HepG2 (cell line): ENCODE measurements around the gene KISS1R. TPM values are rescaled to one million over a fixed set of nuclear protein-coding genes. Genes with fewer than 3 reads are reported as not detected.

Experiments
- ARID4A ChIP-seq: sonication (generic); formaldehyde crosslinking; IDR thresholded peaks from 2 replicates; pipeline ENCODE4 v1.5.0; 2020; ENCODE audit warnings: mild to moderate bottlenecking, missing genetic modification reagents, borderline replicate concordance
- ASH2L ChIP-seq: fragments of 300-600, 200-600 bp; sonication (generic); IDR thresholded peaks from 2 replicates; pipeline ENCODE4 v1.7.0; 2017; ENCODE audit warnings: low read depth, mild to moderate bottlenecking, moderate library complexity, mixed read lengths, low read length; ENCODE audit not compliant: insufficient read length
- ELF1 ChIP-seq: sonication (generic); formaldehyde crosslinking; IDR thresholded peaks from 2 replicates; pipeline ENCODE4 v1.4.0; 2020; ENCODE audit warnings: missing genetic modification reagents
- ETV5 ChIP-seq: IDR thresholded peaks from 2 replicates; pipeline ENCODE4 v1.6.1; 2018; ENCODE audit warnings: missing biosample characterization, missing genetic modification reagents, inconsistent platforms, borderline replicate concordance
- FOXO4 ChIP-seq: sonication (generic); formaldehyde crosslinking; conservative IDR thresholded peaks from 2 replicates; pipeline ENCODE4 v1.8.1; 2023; ENCODE audit warnings: missing genetic modification reagents
- HNRNPLL ChIP-seq: fragments of 200-400 bp; formaldehyde crosslinking; IDR thresholded peaks from 2 replicates; pipeline ENCODE4 v1.6.1; 2017; ENCODE audit warnings: mild to moderate bottlenecking, low read depth, low read length; ENCODE audit not compliant: poor library complexity, severe bottlenecking
- KDM5A ChIP-seq: fragments of 200-600 bp; sonication (generic); IDR thresholded peaks from 2 replicates; pipeline ENCODE4 v1.7.0; 2018; ENCODE audit warnings: antibody characterized with exemption, mild to moderate bottlenecking, low read length, borderline replicate concordance
- ONECUT2 ChIP-seq: sonication (generic); formaldehyde crosslinking; IDR thresholded peaks from 2 replicates; pipeline ENCODE4 v1.4.0; 2020; ENCODE audit warnings: missing genetic modification reagents
- POLR2A ChIP-seq, 2 experiments: IDR thresholded peaks; 2 replicates each; pipeline ENCODE4 v1.6.1; 2011; ENCODE audit warnings: low read depth in 2 of 2, low read length in 2 of 2, mild to moderate bottlenecking in 1 of 2, moderate library complexity in 1 of 2; ENCODE audit not compliant: insufficient read depth in 1 of 2
- TAF15 ChIP-seq: fragments of 200-400 bp; formaldehyde crosslinking; IDR thresholded peaks from one replicate; pipeline ENCODE4 v1.6.1; 2018; ENCODE audit warnings: mild to moderate bottlenecking, low read depth, low read length; ENCODE audit not compliant: poor library complexity, severe bottlenecking
- TCF12 ChIP-seq, 2 experiments: fragments of 450-650 bp in 1 of 2; sonication (generic) in 1 of 2; formaldehyde crosslinking in 1 of 2; IDR thresholded peaks; 2 replicates each; pipeline versions ENCODE4 v1.6.1 to v1.8.0; 2017 to 2022; ENCODE audit warnings: antibody characterized with exemption in 1 of 2, mild to moderate bottlenecking in 1 of 2, missing genetic modification reagents in 1 of 2, moderate library complexity in 1 of 2
- ZFP90 ChIP-seq: sonication (generic); formaldehyde crosslinking; IDR thresholded peaks from 2 replicates; pipeline ENCODE4 v1.8.0; 2022; ENCODE audit warnings: missing genetic modification reagents, mild to moderate bottlenecking, inconsistent platforms, borderline replicate concordance
- ZNF205 ChIP-seq: IDR thresholded peaks from 2 replicates; pipeline ENCODE4 v1.6.1; 2018; ENCODE audit warnings: missing biosample characterization, missing genetic modification reagents
- ZNF234 ChIP-seq: sonication (generic); formaldehyde crosslinking; conservative IDR thresholded peaks from 2 replicates; pipeline ENCODE4 v1.5.1; 2020; ENCODE audit warnings: mild to moderate bottlenecking, missing genetic modification reagents
- ZNF317 ChIP-seq: sonication (generic); formaldehyde crosslinking; IDR thresholded peaks from 2 replicates; pipeline ENCODE4 v1.5.0; 2020; ENCODE audit warnings: mild to moderate bottlenecking, missing genetic modification reagents
- ZNF33A ChIP-seq: sonication (generic); formaldehyde crosslinking; IDR thresholded peaks from 2 replicates; pipeline ENCODE4 v1.5.1; 2020; ENCODE audit warnings: missing genetic modification reagents, mild to moderate bottlenecking, moderate library complexity, borderline replicate concordance
- ZNF354B ChIP-seq: sonication (generic); formaldehyde crosslinking; IDR thresholded peaks from 2 replicates; pipeline ENCODE4 v1.8.0; 2022; ENCODE audit warnings: mild to moderate bottlenecking, missing genetic modification reagents
- ZNF609 ChIP-seq: sonication (generic); formaldehyde crosslinking; IDR thresholded peaks from 2 replicates; pipeline ENCODE4 v1.4.0; 2020; ENCODE audit warnings: mild to moderate bottlenecking, missing genetic modification reagents, borderline replicate concordance
- polyA plus RNA-seq, 8 experiments: library from polyadenylated mRNA; depleted of rRNA in 3 of 8; stranded (reverse) in 7 of 8; unstranded in 1 of 8; fragments of >200 nt; fragmentation: Illumina TruSeq in 4 of 8; extraction: Trizol in 4 of 8; gene quantifications; 2 replicates each; pipeline versions ENCODE4 v1.2.1 to v1.2.3, GENCODE V29; 2011 to 2016; ENCODE audit warnings: low read depth in 4 of 8, missing spikeins in 1 of 8, mixed read lengths in 1 of 8; ENCODE audit not compliant: insufficient read depth in 1 of 8
- total RNA-seq, 5 experiments: library from RNA; depleted of rRNA; stranded (reverse); fragments of >200 nt; fragmentation: Illumina TruSeq; extraction: Trizol; gene quantifications; 2 replicates each; pipeline ENCODE4 v1.2.3, GENCODE V29; 2016; ENCODE audit warnings: low read depth in 1 of 5

The KISS1R gene
- total and polyA plus RNA-seq, 2 of the 13 experiments (the other 11 are each of a cell fraction or from before 2014, with no cell fraction given) = 1.1 to 10.2 TPM

GRCh38 chr19:925526-926322, 8.6 kb downstream of the KISS1R start, which contains the start of gene ARID3A (continued):
- peak; percentile 12; the same call in 1 of the 2 replicates for TF ChIP-seq ARID4A (CRISPR knock-in tag)
- TF ChIP-seq TAF15 = no peak
- TF ChIP-seq ETV5 (CRISPR knock-in tag) = no peak; the same call in 1 of the 2 replicates
- no peak for TF ChIP-seq ELF1
- no peak for TF ChIP-seq FOXO4 (CRISPR knock-in tag)
- no peak for TF ChIP-seq ONECUT2 (CRISPR knock-in tag)
- no peak for TF ChIP-seq ZNF609
- no peak; the same call in 1 of the 2 replicates for TF ChIP-seq KDM5A
- TF ChIP-seq POLR2A (IDR thresholded peaks at IDR 0.05; ENCODE audit: insufficient read depth in 1 of 2, low read depth in 2 of 2, low read length in 2 of 2) = peak in 1 of 2 experiments; percentile 52; a peak in 3 of 4 replicates
- peak; percentile 40 for TF ChIP-seq HNRNPLL
- no peak for TF ChIP-seq ZFP90
- no peak for TF ChIP-seq ZNF205
- TF ChIP-seq ZNF317 (CRISPR knock-in tag) = no peak
- TF ChIP-seq TCF12 (IDR thresholded peaks at IDR 0.05) = no peak
- TF ChIP-seq TCF12 (CRISPR knock-in tag; IDR thresholded peaks at IDR 0.05) = no peak
- no peak; the same call in 1 of the 2 replicates for TF ChIP-seq ZNF234 (CRISPR knock-in tag)
- no peak for TF ChIP-seq ZNF33A
- TF ChIP-seq ASH2L = peak; percentile 27
- no peak for TF ChIP-seq ZNF354B (CRISPR knock-in tag)
